Fibroblast of the aortic adventitia (primary cell): ENCODE results near the gene SLC35F3. TPM values are rescaled to one million over a fixed set of nuclear protein-coding genes. Genes with fewer than 3 reads are reported as not detected.

Source experiments
- DNase-seq: peaks from one replicate; pipeline ENCODE4 v3.0.0-alpha.2; 2010; ENCODE audit warnings: low read depth
- H3K4me3 ChIP-seq: 2 replicates; pipeline ENCODE4 v1.5.1; 2011; ENCODE audit warnings: low read depth, mild to moderate bottlenecking, control low read depth, low read length, moderate library complexity
- total RNA-seq: library from RNA; depleted of rRNA; stranded (reverse); fragments of >200 nt; gene quantifications from 2 replicates; pipeline ENCODE4 v1.2.3, GENCODE V29; 2012; ENCODE audit warnings: low replicate concordance
- TF ChIP-seq, protein P1 (sequence below): IDR thresholded peaks from 2 replicates; pipeline ENCODE4 v1.5.1; 2011; ENCODE audit warnings: mild to moderate bottlenecking, low read length, control low read depth, inconsistent platforms; ENCODE audit not compliant: insufficient read depth

Gene SLC35F3
- total RNA-seq, 1 donor = not detected

DNA sequence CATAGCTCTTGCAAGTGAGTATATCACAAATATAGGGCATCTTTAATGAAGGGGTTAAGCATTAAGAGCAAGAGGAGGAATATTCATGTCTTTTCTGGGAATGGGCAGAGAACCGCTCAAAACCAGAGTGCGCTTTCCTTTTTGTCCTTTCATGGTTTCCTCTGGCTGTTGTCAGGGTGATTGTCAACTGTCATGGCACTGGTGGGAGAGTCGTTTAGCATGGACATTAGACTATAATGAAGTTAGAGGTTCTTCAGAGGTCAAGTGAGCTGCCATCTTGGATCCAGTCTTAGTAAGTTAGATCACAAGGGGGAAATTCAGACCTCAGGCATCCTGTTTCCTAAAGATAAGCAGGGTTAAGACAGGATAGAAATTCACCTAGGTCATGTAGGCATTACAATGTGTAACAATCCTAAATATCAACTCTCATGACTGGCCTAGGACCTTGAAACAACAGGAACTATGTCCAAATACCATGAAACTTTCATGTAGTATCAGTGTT, 456.7 kb downstream of the SLC35F3 start:
- H3K4me3 ChIP-seq = no peak overlapping the region
- DNase-seq = no peak
- TF ChIP-seq, protein P1, sequence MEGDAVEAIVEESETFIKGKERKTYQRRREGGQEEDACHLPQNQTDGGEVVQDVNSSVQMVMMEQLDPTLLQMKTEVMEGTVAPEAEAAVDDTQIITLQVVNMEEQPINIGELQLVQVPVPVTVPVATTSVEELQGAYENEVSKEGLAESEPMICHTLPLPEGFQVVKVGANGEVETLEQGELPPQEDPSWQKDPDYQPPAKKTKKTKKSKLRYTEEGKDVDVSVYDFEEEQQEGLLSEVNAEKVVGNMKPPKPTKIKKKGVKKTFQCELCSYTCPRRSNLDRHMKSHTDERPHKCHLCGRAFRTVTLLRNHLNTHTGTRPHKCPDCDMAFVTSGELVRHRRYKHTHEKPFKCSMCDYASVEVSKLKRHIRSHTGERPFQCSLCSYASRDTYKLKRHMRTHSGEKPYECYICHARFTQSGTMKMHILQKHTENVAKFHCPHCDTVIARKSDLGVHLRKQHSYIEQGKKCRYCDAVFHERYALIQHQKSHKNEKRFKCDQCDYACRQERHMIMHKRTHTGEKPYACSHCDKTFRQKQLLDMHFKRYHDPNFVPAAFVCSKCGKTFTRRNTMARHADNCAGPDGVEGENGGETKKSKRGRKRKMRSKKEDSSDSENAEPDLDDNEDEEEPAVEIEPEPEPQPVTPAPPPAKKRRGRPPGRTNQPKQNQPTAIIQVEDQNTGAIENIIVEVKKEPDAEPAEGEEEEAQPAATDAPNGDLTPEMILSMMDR = no peak

DNA sequence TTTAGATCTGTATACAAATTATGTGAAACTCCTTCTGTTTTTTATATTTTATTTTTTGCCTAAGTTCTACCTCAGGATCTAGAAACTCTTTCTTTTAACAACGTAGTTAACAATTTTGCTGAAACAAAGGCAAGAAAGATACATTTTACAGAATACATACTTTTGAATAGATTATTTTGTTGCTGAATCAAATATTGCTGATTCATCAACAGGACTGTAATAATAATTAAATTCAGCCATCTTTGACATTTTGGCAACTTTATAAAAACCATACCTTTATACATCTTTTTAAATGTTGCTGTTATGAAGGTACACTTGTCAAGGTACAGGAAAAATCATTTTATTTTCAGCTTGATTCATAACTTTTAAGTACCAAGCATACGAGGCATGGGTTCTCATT, 458.1 kb downstream of the SLC35F3 start:
- DNase-seq = no peak
- TF ChIP-seq, protein P1 = no peak
- no peak overlapping the region for H3K4me3 ChIP-seq

- no peak for DNase-seq
- TF ChIP-seq, protein P1 = no peak
- H3K4me3 ChIP-seq = no peak overlapping the region
These were observed 464.0 kb downstream of the SLC35F3 start for GRCh38 chr1:234368320-234369032.

DNA sequence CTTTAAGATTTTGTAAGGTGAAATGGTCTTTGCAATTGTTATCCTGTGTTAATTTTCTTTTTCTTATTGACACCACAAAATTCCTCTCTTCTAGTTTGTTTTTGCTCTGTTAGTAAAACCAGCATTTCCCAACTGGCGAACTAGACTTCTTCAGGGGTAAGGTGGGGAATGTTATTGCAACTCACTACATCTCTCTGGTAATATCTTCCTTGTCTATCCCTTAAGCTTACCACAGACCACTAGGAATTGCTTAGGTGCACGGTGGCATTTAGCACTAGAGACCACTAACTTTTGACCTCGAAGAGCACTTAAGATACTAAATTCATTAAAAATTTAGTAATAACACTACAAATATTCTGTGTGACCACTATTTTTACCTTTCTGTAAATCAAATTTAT, 464.6 kb downstream of the SLC35F3 start:
- no peak for DNase-seq
- no peak overlapping the region for H3K4me3 ChIP-seq
- TF ChIP-seq, protein P1 = no peak

GRCh38 chr1:234369784-234370183, 465.3 kb downstream of the SLC35F3 start:
- DNase-seq = peak; percentile 37
- no peak overlapping the region for H3K4me3 ChIP-seq
- TF ChIP-seq, protein P1 = no peak

DNA sequence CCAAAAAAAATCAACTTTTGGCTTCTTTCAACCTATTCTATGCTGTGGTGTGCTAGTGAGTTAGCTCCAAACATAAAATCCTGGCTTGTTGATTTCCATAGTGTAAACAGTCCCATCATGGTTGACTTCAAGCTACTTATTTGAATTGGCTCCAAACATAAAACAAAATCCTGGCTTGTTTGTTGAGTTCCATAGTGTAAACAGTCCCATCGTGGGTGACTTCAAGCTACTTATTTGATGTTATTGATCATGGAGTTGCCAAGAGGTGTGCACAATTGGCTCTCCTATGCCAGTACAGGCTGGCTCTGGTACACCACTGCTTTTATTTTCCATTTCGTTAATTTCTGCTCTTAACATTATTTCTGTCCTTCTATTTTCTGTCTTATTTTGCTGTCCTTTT, 466.9 kb downstream of the SLC35F3 start:
- TF ChIP-seq, protein P1 = no peak
- no peak overlapping the region for H3K4me3 ChIP-seq
- no peak for DNase-seq
